Islet of Langerhans (tissue), 1 donor: ENCODE results near the gene BEGAIN.

ENCODE experiments used
- FAIRE-seq: peaks from one replicate; lab custom pipeline; 2011; peaks lifted over from hg19 to GRCh38; lab: Jason Lieb, UNC

The BEGAIN gene

DNA sequence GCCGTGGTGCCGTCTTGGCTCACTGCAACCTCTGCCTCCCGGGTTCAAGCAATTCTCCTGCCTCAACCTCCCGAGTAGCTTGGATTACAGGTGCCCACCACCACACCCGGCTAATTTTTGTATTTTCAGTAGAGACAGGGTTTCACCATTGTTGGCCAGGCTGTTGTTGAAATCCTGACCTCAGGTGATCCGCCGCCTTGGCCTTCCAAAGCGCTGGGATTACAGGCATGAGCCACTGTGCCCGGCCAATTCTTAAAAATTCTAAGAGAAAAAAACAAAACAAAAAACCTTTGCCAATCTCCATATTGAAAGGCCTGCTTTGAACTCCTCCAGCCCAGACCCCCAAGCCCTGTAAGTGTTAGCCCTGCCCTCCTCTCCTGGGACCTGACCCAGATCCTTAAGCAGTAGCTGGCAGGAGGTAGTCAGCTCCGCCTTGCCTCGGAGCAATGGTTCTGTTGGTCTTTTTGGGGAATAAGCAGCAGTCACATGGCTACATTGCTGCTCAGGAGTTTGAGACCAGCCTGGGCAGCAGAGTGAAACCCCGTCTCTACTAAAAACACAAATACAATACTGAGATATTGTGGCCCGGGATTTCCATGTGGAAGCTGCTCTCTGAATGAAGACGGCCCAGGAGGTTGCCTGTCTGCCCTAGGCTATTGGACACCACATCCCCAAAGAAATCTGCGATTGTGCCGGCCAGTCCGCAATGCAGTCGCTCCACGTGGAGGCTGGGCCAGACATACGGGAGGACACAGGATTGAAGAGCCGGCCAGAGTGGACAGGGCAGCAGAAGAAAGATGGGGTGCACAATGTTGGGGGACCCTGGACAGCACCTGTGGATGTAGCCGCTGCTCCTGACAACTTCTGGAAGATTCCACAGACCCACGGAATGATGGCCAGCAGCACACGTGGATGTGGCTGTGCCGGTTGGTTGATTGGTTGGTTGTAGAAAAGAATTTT is 28.8 kb upstream of the BEGAIN start:
- FAIRE-seq = no peak

DNA sequence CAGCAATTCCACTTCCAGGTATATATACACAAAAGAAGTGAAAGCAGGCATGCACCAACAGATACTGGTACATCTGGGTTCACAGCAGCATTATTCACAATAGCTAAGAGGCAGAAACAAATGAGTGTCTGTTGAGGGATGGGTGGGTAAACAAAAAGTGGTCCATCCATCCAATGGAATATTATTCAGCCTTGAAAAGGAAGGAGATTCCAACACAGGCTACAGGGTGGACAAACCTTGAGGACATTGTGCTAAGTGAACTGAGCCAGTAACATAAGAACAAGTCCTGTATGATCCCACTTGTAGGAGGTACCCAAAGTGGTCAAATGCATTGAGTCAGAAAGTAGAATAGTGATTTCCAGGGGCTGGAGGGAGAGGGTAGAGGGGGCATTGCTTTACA is 27.6 kb upstream of the BEGAIN start:
- no peak for FAIRE-seq

DNA sequence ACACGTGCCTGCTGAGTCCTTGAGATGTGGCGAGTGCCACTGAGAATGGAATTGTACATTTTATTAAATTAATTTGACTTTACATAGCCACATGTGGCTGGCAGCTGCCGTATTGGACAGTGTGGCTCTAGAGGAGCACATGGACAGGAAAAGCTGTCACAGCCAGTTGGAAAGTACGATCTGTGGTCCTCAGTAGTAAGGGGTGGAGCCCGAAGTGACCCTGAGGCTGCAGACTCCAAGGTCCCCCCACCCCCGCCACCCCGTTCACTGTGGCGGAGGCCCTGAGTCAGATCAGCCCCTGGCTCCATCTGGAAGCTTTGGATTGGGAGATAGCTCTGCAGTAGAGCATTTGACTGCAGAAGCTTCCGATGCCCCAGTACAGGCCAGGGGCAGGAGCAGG is 25.8 kb upstream of the BEGAIN start:
- no peak for FAIRE-seq

DNA sequence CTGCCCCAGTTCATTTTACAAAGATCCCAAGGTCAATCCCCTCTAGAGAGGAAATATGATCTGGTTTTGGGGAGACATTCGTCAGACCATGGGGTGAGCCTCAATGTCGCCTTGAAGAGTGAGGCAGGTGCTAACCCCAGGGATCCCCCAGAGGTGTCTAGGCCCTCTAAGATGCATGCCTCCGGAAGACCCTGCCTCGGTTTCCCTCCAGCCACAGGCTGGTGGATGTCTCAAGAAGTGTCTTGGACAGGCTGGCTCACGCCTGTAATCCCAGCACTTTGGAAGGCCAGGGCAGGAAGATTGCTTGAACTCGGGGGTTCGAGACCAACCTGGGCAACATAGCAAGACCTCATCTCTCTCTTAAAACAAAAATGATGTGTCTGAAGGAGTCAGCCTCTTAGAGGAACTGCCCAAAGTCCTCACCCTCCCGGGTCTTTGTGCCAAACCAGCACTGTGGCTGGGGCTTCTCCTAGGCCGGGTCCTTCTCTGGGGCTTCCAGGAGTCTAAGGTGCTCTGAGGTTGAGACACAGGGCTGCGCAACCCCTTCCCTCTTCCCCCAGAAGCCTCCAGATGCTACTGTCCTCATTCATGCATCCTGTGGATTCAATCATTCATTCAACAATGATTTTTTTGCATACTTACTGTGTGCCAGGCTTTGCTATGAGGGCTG is 24.7 kb upstream of the BEGAIN start:
- no peak for FAIRE-seq

DNA sequence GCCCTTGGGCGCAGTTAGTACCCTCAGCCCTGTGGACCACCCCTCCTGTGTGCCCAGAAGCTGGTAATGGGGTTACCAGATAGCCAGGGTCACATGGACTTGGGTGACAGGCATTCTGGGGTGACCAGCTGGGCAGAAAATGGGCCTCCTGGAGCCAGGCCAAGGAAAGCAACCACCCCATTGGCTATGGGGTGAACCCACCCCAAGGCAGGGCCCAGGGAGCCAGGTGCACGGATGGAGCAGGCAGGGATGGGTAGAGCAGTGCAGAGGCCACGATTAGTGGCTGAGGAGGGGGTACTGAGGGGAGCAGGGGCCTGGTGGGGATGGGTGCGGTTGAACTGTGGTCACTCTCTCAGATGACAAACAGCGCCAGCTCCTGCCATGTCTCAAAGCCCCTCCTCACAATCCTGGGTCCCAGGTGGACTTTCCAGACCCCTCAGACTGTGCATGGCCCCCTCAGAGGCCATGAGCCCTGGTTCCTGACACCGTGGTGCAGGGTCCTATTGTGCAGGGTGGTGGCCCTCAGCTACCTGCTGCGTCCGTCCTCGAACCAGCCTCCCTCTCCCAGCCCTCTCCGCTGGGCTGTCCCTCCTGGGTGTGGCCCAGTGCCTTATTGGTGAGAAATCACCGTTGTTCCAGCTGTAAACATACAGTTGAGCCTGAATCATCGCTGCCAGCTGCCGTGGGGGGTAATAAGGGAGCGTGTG is 23.4 kb upstream of the BEGAIN start:
- no peak for FAIRE-seq

DNA sequence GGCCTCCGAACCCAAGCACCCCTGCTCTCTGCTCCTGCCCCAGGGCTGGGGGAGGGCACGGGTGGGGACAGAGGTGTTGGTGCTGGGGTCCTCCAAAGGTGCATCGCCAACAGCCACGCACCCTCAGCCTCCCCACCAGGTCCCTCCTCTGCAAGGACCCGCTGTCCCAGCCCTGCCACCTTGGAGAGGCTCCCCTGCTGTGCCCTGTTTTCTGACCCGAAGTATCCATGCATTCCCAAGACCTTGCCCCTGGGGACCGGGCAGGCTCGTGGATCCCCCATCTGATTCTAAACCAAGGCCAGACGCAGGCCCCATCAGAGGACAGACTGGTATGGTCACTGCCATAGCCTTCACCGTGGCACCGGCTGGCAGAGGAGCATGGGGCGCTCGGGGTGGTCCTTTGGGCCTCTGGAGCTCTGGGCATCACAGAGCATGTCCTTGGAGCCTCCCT is 22.7 kb upstream of the BEGAIN start:
- no peak for FAIRE-seq

DNA sequence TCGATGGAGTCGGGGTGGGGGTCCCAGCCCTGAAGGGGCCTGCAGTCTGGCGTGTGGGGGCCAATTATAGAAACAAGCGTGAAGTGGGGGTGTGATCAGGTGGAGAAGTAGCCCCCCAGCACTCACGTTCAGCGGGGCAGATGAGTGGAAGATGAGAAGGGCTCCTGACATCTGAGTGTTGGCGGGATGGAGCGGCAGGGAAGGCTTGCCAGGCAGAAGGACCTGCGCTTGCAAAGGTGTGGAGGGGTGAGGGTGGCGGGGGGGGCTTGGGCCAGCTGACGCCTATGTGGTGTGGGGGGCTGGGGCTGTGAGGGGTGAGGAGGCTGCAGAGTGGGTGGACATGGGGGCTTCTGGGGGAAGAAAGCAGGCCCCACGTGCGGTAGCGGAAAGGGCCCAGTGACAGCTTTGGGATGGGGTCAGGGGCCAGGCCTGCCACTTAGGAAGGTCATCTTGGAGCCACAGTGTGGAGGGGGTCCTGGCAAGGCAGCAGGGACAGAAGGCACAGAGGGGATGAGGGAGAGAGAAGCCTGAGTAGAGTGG is 22.2 kb upstream of the BEGAIN start:
- FAIRE-seq = no peak

DNA sequence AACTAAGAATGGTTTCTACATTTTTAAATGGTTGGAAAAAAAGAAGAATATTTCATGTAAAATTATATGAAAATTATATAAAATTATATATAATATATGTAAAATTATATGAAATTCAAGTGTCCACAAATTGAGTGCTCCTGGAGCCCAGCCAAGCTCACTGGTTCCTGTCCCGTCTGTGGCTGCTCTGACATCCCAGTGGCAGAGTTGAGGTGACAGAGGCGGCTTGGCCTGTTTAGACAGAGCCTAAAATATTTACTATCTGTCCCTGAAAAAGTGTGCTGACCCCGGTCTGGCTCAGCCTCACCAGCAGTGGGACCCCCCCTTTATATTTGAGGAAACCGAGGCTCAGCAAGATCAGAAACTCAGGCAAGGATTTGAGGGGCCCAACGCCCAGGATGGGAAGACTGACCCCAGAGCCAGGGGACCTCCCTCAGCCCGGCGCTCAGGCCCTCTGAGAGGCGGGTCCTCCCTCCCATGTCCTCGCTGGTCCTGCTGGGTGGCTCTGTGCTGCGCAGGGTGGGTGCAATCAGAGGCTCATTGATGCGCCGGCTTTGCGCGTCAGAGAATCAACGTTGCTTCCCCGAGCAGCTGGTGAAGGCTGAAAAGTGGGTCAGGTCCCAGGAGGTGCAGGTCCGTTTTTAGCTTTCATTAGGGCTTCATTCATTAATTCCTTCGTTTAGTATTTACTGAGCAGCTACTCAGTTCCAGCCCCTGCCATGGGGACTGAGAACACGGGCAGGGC is 21.5 kb upstream of the BEGAIN start:
- FAIRE-seq = no peak

DNA sequence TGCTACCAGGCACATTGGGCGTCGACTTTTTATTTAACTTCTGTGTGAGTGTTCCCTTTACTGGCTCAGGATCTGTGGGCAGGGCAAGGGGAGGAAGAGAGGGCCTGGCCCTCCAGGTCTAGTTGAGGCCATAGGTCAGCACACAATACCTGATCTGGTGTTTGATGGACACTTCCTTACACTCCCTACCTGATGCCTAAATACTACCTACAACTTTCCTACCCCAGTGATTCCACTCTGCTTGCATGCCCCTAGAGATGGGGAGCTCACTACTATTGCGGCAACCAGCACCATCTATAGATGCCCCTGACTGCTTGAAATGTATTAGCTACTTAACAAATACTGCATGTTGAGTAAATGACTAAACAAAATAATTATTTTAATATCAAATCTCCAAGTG is 20.8 kb upstream of the BEGAIN start:
- no peak for FAIRE-seq

DNA sequence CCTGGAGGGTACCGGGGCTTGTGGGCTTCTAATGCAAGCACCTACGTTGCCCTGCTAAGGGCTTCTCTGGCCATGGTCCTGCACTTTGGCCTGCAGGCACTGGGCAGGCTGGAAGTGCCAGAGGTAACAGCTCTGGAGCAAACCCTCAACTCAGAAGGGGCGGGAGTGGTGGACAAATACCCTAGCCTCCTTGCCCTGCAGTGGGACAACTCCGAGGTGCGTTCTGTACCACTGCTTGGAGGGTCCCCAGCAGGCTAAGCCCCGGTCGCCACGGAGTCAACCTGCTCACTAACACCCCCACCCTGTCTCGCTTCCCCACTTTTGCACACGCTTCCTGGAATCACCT is 20.4 kb upstream of the BEGAIN start:
- no peak for FAIRE-seq

DNA sequence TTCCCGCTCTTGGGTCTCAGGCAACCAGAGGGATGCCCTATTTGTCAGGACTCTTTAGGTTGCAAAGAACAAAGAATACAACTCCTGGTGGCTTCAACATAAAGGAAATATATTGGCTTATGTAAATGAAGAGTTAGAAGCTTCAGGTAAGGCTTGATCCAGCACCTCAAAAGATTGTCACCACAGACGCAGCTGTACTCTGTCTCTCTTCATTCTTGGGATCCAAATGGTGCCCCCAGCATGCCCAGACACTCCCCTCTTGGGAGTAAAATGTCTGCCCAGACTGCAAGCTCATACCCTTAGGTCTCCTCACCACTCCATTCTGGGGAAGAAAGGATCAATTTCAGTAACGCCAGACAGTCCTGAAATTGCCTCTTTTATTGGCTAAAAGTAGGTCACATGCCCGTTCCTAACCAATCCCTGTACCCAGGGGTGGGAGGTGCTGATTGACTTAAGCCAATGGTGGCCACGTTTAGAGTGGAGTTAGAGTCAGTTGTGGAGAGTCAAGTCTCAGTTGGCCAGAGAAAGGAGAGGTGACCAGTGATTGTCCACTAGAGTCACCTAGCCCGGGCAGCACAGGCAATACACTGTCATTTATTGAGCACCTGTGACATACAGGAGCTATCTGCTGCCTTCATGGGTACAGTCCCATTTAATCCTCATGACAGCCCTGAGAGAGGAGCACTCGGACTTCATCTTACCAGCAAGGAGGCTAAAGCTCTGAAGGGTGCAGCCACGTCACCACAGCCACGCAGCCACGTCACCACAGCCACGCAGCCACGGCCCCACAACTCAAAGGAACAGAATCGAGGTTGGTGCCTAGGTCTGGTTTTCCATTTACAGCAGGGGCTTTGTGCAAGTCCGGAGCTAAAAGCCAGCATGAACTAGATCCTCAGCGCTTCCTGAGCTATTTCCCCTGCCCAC is 19.7 kb upstream of the BEGAIN start:
- no peak for FAIRE-seq

DNA sequence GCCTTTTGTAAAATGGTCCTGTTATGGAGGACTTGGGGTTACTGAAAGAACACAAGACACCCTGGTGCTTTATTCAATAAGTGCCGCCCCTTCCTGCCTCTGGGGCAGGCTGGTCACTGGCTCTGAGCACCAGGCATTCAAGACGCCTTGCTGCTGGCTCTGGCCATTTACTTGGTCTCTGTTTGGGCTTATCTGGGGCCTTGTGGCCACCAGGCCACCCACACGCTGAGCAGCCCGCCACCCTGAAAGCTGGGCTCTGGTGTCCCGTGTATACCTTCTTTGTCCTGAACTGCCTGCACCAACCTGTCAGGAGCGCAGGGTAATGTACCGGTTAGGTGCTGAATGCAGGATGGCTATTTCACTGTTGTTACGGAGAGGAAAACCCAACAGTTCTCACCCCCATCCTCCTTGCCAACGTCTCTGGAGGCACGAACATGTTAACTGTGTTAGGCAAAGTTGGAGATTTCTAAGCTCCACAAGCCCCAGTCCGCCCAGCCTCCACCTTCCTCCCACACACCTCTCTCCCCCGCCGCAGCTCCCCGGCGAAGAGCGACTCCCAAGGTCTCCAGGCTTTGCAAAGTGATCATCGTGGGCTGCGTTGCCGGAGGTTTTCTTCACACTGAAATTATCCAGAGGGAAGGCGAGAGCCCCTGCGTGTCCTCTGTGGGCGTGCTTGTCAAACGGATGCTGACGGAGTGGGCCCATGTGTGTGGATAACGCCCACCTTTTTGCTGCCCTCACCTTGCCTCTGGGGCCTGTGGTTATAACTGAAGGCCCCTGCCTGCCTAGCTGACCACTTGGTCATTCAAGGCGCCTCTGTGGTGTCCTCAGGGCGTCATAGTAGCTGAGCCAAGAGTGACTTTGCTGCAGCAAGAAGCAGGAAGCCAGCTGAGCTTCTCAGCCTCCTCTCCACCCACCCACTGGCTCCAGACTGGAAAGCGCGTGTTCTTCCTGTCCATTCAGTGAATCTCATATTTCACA is 18.8 kb upstream of the BEGAIN start:
- no peak for FAIRE-seq

DNA sequence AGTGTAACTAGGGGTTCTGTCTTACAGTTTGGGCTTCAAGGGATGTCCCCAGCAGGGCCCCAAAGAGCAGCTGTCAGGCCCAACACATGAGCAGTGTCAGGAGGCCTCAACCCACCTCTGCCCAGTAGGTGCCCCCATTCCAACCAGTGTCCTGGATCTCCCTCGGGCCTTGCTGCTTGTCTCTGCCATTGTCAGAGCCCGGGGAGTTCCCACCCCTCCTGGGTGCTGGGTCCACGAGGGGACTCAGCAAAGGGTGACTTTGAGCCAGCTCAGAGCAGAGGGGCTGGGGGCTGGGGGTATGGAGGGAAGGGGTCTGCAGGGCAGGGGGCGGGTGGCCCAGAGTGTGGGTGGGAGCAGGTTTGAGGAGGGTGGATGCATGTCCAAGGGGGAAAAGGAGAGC is 18.0 kb upstream of the BEGAIN start:
- FAIRE-seq = no peak

DNA sequence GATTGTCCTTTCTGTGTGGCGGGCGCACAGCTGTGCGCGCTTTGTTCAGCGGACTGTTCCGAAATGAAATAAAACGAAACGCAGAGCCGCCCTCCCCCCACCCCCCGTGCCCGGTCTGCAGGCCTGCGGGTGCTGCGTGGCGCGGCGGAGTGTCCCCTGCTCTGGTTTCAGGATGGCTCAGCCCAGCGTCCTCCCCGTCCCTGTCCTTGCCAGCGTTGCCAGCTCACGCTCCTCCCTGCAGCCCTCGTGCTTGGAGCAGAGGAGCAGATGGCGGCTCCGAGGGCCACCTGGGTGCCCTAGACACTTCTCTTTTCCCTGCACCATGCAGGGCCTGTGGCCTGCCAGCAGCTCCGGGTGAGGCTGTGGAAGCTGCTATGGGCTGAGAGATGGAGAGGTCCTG is 17.5 kb upstream of the BEGAIN start:
- no peak for FAIRE-seq

DNA sequence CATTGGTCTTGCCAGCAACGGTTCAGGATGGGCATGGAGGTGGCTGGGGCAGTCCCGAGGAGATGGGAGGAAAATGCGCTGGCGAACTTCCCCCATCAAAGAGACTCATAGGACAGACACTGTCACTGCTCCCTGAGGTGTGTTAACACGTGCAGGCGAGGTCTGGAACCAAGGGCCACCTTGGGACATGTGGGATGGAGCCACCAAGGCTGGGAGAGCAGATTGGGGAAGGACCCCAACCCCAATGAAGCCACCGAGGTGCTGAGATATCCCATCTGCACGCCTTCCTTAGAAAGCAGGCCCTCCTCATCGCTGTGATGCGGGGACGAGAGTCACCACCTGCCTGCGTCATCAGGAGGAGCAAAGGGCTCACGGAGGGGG is 16.9 kb upstream of the BEGAIN start:
- no peak for FAIRE-seq

DNA sequence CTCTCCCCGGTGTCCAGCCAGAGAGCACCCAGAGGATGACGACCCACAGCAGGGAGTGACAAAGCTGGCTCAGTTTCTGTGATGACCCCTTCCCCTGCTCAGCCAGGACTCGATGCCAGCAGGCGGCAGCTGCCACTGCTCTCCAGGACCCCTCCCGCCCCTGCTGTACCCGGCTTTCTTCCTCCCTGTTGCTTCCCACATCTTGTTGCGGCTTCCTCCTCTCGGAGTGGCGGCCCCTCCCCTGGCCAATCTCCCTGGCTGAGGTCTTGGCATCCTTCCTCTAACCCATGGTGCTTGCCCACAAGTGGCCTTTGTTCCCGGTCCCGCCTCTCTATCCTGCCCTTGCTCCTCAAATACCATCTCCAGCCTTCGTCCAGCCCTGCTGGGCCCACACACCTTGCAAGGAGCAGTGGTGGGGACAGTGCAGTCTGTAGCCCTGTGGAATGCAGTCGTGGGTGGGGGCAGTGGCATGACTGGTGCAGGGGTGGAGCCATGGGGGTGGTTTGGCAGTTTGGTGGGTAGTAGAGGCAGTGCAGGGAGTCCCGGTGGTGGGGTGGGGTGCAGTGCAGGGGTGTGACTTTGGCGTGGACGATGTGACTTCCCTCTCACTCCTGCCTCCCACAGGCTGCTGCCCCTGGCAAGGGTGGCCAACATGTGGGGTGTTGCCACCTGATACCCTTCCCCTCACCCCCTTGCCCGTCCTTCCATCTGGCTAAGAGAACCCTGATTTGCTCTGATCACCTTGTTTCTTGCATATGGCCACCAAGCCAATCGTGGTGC is 16.3 kb upstream of the BEGAIN start:
- no peak for FAIRE-seq

DNA sequence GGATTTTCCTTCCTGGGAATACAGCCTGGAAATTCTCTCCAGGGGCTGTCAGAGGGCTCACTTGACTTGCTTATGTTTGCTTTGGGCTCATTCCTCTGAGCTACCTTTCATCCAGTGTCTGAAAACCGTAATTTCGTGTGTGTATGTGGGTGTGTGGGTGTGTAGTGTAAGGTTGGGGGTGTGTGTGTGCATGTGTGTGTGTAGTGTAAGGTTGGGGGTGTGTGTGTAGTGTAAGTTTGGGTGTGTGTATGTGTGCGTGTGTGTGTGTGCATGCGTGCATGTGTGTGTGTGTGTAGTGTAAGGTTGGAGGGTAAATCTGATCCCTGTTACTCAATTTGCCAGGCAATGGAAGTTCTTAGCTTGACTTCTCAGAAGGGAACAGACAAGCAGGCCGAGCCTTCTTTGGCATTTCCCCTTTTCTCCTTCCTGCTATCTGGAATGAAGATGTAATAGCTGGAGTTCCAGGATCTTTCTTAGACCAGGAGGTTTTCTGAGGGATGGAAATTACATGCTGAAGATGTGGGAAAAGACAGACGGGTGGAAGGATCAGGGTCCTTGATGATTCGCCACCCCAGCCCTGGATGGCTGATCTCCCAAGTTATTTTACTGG is 15.5 kb upstream of the BEGAIN start:
- no peak for FAIRE-seq

DNA sequence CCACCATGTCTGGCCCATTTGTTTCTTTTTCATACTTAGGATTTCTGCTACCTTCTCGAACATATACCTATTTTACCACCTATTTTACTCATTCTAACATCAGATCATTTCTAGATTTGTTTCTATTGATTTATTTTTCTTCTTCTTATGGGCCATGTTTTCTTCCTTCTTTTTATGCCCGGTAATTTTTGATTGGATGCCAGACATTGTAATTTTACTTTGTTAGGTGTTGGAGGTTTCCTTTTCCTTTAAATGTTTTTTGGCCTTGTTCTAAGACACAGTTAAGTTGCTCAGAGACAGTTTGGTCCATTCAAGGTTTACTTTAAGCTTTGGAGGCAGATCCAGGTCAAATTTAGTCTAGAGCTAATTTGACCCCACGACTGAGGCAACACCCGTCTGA is 14.7 kb upstream of the BEGAIN start:
- FAIRE-seq = no peak

DNA sequence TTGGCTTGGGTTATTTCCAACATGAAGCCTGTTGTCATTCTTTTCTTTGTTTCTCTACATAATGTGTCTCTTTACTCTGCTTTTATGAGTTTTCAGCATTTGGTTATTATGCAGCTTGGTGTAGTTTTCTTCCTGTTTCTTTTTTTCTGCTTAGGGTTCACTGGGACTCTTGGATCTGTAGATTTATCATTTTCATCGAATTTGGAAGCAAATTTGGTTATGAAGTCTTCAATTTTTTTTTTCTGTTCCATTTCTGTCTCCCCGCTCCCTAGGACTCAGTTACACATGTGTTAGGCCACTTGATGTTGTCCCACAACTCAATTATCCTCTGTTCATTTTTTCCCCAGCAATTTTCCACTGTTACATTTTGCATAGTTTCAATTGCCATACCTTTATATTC is 13.8 kb upstream of the BEGAIN start:
- FAIRE-seq = no peak
